SK-N-MC (cell line): ENCODE measurements around the gene SELENOH.

Experiments
- DNase-seq: peaks from one replicate; pipeline ENCODE4 v3.0.0-alpha.2; 2011; ENCODE audit warnings: low read depth, low spot score
- H3K27ac ChIP-seq: fragments of 200-600 bp; sonication (generic); 2 replicates; pipeline ENCODE4 v1.5.1; 2016; ENCODE audit warnings: mixed run types
- H3K36me3 ChIP-seq: fragments of 200-600 bp; sonication (generic); 2 replicates; pipeline ENCODE4 v1.6.1; 2017; ENCODE audit warnings: antibody characterized with exemption, low read length, mixed read lengths; ENCODE audit not compliant: insufficient read depth
- H3K4me3 ChIP-seq: fragments of 200-600 bp; sonication (generic); 2 replicates; pipeline ENCODE4 v1.5.1; 2016
- H3K9ac ChIP-seq: fragments of 200-600 bp; sonication (generic); 2 replicates; pipeline ENCODE4 v1.8.0; 2017; ENCODE audit warnings: mixed run types, mixed read lengths; ENCODE audit not compliant: insufficient read length
- H3K9me3 ChIP-seq: fragments of 200-600 bp; sonication (generic); 2 replicates; pipeline ENCODE4 v1.6.1; 2017; ENCODE audit warnings: low read depth, mild to moderate bottlenecking, antibody characterized with exemption, low read length, moderate library complexity, mixed read lengths
- EZH2 ChIP-seq: fragments of 200-600 bp; sonication (generic); IDR thresholded peaks from one replicate; pipeline ENCODE4 v1.6.1; 2017; ENCODE audit warnings: antibody characterized with exemption
- FOXP2 ChIP-seq: optimal IDR thresholded peaks from 2 replicates; pipeline ENCODE3; 2011; ENCODE audit warnings: mild to moderate bottlenecking, moderate library complexity; ENCODE audit not compliant: insufficient read depth; ENCODE audit errors: extremely low read length, control extremely low read depth
- POLR2AphosphoS5 ChIP-seq: IDR thresholded peaks from 2 replicates; pipeline ENCODE4 v1.6.1; 2012; ENCODE audit warnings: mild to moderate bottlenecking, low read depth, low read length, borderline replicate concordance

Gene SELENOH

DNA sequence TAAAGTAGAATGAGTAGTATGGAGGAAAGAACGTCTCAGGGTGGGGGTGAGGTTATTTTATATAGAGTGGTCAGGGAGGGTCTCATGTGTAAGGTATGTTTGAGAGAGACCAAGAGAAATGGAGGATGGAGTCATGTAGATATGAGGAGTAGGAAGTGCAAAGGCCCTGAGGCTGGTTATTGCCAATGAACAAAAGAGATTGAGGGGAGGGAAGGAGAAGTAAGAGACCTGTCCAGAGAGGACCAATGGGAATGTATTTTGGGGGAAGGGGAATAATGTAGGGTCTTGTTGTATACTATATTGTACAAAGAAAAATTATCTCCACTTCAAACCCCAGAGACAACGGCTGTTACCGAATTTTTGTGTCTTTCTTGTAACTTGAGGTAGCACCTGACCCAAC lies 30.1 kb downstream of the SELENOH start:
- Histone ChIP-seq H3K27ac (no peak overlapping the region), H3K36me3 (peaks cover 13% of the 10 kb centered on the region), H3K9ac (no peak overlapping the region), H3K9me3 (no peaks in the 10 kb centered on the region), H3K4me3 (no peak overlapping the region)
- no peak for DNase-seq
- TF ChIP-seq POLR2AphosphoS5, result no peak
- TF ChIP-seq FOXP2, result no peak
- no peak for TF ChIP-seq EZH2

DNA sequence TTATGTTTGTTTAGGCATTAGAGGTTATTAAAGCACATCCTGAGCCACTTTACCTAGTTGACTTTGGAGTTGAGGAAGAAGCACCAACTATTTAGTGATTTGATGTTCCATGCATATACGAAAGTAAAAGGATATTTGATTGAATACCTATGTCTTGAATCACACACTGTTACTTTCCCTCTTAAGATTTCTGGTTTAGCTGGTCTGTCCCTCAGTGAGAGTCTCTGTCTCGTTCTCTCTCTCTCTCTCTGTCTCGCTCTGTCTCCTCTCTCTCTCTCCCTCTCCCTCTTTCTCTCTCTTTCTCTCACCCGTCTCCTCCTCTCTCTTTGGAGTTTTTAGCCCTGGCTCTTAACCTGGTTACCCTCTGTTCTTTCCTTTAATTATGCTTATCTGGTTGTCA lies 31.3 kb downstream of the SELENOH start:
- Histone ChIP-seq H3K27ac (peak overlapping the region; percentile 25; the same call in 1 of the 2 replicates), H3K9me3 (no peaks in the 10 kb centered on the region), H3K9ac (no peak overlapping the region), H3K36me3 (peaks cover under 1% of the 10 kb centered on the region), H3K4me3 (no peak overlapping the region)
- TF ChIP-seq EZH2 (no peak), POLR2AphosphoS5 (no peak), FOXP2 (no peak)
- no peak for DNase-seq

DNA sequence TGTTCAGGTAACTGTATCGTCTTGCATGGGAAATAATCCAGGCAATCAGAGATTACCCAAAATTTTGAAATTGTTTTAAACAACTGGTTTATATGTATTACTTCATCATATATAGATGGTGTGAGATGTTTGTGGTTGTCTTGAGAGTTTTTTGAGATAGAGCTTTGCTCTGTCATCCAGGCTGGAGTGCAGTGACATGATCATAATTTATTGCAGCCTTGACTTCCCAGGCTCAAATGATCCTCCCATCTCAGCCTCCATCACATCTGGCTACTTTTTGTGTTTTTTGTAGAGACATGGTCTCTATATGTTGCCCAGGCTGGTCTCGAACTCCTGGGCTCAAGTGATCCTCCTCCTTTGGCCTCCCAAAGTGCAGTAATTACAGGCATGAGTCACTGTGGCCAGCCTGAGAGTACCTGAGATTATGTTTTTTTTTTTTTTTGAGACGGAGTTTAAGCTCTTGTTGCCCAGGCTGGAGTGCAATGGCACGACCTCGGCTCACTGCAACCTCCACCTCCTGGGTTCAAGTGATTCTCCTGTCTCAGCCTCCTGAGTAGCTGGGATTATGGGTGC lies 31.8 kb downstream of the SELENOH start:
- Histone ChIP-seq H3K9me3 (no peaks in the 10 kb centered on the region), H3K9ac (no peak overlapping the region), H3K36me3 (no peaks in the 10 kb centered on the region; the same call in none of the 2 replicates), H3K4me3 (no peak overlapping the region), H3K27ac (no peak overlapping the region)
- TF ChIP-seq EZH2 (no peak), FOXP2 (no peak), POLR2AphosphoS5 (no peak)
- DNase-seq, result no peak

DNA sequence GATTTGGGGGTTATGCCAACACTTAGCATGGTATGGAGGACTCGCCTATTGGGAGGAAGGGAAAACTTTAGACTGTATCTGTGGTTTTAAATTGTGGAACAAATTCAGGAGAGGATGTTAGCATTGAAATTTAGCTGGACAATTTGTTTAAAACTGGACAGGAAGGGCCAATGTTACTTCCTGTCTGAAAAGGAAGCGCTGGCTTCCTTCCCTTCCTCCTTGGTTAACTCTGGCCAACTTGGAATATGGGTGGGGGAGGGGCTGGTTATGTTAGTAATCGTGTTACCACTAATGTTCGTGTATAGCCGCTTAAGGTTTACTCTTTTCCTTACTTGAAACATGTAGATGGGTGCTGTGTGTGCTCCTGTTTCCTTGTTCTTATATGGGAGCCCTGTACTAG lies 34.2 kb downstream of the SELENOH start:
- TF ChIP-seq EZH2 (no peak), FOXP2 (no peak), POLR2AphosphoS5 (no peak)
- no peaks in the 10 kb centered on the region for H3K9me3 ChIP-seq
- H3K27ac ChIP-seq, result peak overlapping the region; percentile 97
- no peak for DNase-seq
- H3K36me3 ChIP-seq, result 0 out of 2 replicates have a peak, but pooled peaks cover 3% of the 10 kb centered on the region
- H3K9ac ChIP-seq, result no peak overlapping the region
- H3K4me3 ChIP-seq, result no peak overlapping the region

DNA sequence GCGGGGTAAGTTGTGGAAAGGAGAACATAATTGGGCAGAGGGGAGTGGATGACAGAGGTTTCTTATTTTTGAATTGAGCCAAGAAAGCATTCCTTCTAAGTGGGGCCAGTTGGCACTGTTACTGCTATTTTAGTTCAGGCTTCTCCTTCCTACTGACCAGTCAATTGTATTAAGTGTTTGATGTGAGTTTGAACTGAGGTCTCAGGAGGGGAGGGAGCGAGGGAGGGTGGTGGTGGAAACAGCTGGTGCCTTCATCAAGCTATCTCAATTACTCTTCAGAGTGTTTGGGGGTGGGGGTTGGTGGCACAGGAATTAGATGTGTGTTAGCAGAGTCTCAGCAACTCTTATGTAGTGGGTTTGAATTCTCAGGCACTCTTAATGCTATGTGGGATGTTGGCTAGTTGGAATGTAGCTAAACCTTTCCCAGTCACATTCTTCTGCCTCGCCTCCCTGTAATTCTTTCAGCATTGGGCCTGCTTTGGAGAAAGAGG lies 34.8 kb downstream of the SELENOH start:
- Histone ChIP-seq H3K9me3 (no peaks in the 10 kb centered on the region), H3K27ac (peak overlapping the region; percentile 97), H3K36me3 (0 out of 2 replicates have a peak, but pooled peaks cover 6% of the 10 kb centered on the region), H3K9ac (no peak overlapping the region), H3K4me3 (no peak overlapping the region)
- DNase-seq, result no peak
- no peak for TF ChIP-seq POLR2AphosphoS5
- no peak for TF ChIP-seq FOXP2
- no peak for TF ChIP-seq EZH2

DNA sequence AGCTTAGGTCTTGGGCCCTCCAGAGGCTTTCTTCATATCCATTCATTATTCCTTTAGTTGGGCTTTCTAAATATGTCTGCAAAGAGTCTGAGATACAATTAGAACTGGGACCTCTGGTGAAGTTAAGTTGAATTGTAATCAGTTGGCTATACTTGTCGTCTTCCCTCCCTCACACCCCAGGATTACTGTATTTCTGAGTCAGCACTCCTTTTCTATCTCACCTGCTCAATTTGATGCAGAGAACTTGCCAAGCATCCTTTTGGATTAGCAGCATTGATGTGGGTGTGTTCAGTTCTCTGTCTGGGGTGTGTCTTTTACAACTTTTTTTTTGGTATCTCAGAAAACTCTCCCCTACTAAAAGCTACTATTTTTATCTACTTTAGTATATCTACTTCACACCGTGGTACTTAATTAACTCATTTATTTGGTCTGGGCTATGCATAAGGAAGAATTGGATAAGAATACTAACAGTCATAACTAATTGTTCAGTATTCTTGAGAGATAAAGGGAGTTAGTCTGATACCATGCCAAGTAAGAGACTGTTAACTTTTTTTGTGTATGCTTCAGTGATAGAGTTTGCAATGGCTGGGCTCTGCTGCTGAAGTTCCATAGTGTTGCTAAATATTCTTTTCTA lies 35.4 kb downstream of the SELENOH start:
- Histone ChIP-seq H3K9me3 (no peaks in the 10 kb centered on the region), H3K9ac (no peak overlapping the region), H3K4me3 (no peak overlapping the region), H3K36me3 (0 out of 2 replicates have a peak, but pooled peaks cover 11% of the 10 kb centered on the region), H3K27ac (peak overlapping the region; percentile 97)
- DNase-seq, result no peak
- TF ChIP-seq POLR2AphosphoS5, result no peak
- no peak for TF ChIP-seq EZH2
- no peak for TF ChIP-seq FOXP2

DNA sequence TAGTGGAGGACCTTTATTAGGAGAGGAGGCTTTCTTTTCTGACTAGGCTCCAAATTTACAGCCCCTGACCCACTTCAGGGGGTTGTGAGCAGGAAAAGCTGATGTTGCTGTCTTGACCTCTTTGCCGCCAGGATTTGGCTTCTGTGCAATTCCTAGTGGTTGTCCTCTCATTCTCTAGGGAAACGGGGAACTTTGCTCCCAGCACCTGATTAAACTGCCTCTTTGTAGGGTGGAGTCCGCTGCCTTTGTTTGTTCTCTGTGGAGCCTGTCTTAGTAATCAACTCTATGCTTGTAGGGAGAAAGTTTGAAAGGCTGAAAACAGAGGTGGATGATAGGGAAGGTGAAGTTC lies 36.7 kb downstream of the SELENOH start:
- Histone ChIP-seq H3K36me3 (0 out of 2 replicates have a peak, but pooled peaks cover 12% of the 10 kb centered on the region), H3K4me3 (peak overlapping the region; percentile 74), H3K9me3 (no peaks in the 10 kb centered on the region), H3K9ac (peak overlapping the region; percentile 69), H3K27ac (peak overlapping the region; percentile 97)
- TF ChIP-seq POLR2AphosphoS5 (no peak), EZH2 (no peak), FOXP2 (no peak)
- DNase-seq, result no peak

DNA sequence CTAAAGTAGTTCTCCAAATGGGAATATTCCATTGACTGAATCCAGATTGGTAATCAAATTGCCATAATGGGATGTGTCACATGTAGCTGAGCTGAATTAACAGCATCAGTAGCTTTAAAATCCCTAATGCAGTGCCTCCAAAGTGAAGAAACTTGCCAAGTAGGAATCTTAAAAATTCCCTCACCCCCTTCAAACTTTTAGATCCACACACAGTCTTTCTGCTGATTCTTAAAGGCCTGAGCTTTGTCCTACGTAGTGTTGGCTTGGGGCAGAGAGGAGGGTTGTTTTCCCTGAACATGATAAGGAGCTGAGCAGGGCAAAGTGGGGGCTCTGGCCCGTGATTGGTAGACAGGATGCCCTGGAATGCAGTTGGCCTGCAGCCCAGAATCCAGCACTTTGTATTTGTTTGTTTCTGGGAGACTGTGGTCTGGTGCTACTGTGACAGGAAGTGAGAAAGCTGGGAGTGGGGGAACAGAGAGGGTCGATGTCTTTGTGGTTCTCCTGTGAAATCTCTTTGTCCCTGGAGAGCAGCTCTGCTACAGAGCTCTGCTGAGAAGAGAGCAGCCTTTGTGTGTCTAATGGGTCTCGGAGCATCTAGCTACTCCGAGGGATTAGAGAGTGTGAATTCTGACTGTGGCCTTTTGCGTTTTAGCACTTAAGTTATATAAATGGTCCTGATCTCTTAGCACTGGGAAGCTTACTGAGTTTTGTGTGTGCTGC lies 37.2 kb downstream of the SELENOH start:
- Histone ChIP-seq H3K27ac (peak overlapping the region; percentile 97), H3K4me3 (peak overlapping the region; percentile 74), H3K9ac (peak overlapping the region; percentile 69)

More for the DNA sequence above, 37.2 kb downstream of the SELENOH start:
- H3K9me3 ChIP-seq, result no peaks in the 10 kb centered on the region
- peak; percentile 55; the same call in 1 of the 2 replicates for TF ChIP-seq POLR2AphosphoS5
- peak; percentile 99 for TF ChIP-seq FOXP2
- TF ChIP-seq EZH2, result no peak
- peak; percentile 99 for DNase-seq
- H3K36me3 ChIP-seq, result 0 out of 2 replicates have a peak, but pooled peaks cover 12% of the 10 kb centered on the region
